ENCODE data around the gene GSTO2.
"Not testable (repeated sequence)": the region's sequence is repeated elsewhere in the genome, so short reads cannot be mapped to it uniquely, and the experiment has no call there.

GSTO2 gene

GRCh38 chr10:104240078-104240477 lies 28.9 kb upstream of the GSTO2 start (continued):
- TF ChIP-seq ZNF580 (tag by site-specific recombination; IDR thresholded peaks at IDR 0.05) (no peak), ZNF558 (tag by site-specific recombination; IDR thresholded peaks at IDR 0.05) (no peak), ZNF37A (tag by site-specific recombination; IDR thresholded peaks at IDR 0.05) (no peak), ZNF169 (tag by site-specific recombination; IDR thresholded peaks at IDR 0.05) (no peak)

GRCh38 chr10:104242545-104242944 lies 26.4 kb upstream of the GSTO2 start:
- no peaks in the 10 kb centered on the region for H3K9me3 ChIP-seq (ENCODE audit: control insufficient read depth, insufficient read depth, low read depth, low read length)
- H3K36me3 ChIP-seq (ENCODE audit: control insufficient read depth in 2 of 2, insufficient read depth in 1 of 2, low read length in 2 of 2): no peaks in the 10 kb centered on the region
- no peak overlapping the region for H3K4me3 ChIP-seq (ENCODE audit: low read depth, low read length)
- no peak overlapping the region for H3K27ac ChIP-seq (ENCODE audit: extremely low read depth, low read depth, low read length)
- no peak for TF ChIP-seq EGR2 (tag by site-specific recombination; IDR thresholded peaks at IDR 0.05; ENCODE audit: low read depth)
- no peak for TF ChIP-seq SETDB1 (IDR thresholded peaks at IDR 0.05; ENCODE audit: insufficient read length, low read length)
- TF ChIP-seq MZF1 (tag by site-specific recombination; IDR thresholded peaks at IDR 0.05; ENCODE audit: borderline replicate concordance): no peak
- no peak for TF ChIP-seq ZNF121 (tag by site-specific recombination; IDR thresholded peaks at IDR 0.05)
- TF ChIP-seq PRDM1 (tag by site-specific recombination; IDR thresholded peaks at IDR 0.05): no peak
- TF ChIP-seq ZFP69B (tag by site-specific recombination; IDR thresholded peaks at IDR 0.05): no peak
- no peak for TF ChIP-seq ZNF624 (tag by site-specific recombination; IDR thresholded peaks at IDR 0.05)
- TF ChIP-seq ZNF510 (tag by site-specific recombination; IDR thresholded peaks at IDR 0.05; ENCODE audit: insufficient replicate concordance): no peak
- TF ChIP-seq KLF1 (tag by site-specific recombination; IDR thresholded peaks at IDR 0.05): no peak
- no peak for TF ChIP-seq ZNF433 (tag by site-specific recombination; IDR thresholded peaks at IDR 0.05; ENCODE audit: low read depth)
- TF ChIP-seq ZNF629 (tag by site-specific recombination; IDR thresholded peaks at IDR 0.05): no peak
- TF ChIP-seq AEBP2 (tag by site-specific recombination; IDR thresholded peaks at IDR 0.05; ENCODE audit: borderline replicate concordance): no peak
- ChIA-PET POLR2A (no interaction called here), CTCF (interaction anchor here (2.7 kb wide), 1 partner anchor 31 kb away, joined by 7 read pairs; no protein-coding TSS in a partner anchor)
- no peaks in the 10 kb centered on the region for H3K4me1 ChIP-seq (ENCODE audit: control insufficient read depth, insufficient read depth, low read length)

- H3K27ac ChIP-seq (ENCODE audit: extremely low read depth, low read depth, low read length); H3K9me3 ChIP-seq (ENCODE audit: control insufficient read depth, insufficient read depth, low read depth, low read length); H3K4me3 ChIP-seq (ENCODE audit: low read depth, low read length); H3K36me3 ChIP-seq (ENCODE audit: control insufficient read depth in 2 of 2, insufficient read depth in 1 of 2, low read length in 2 of 2); H3K4me1 ChIP-seq (ENCODE audit: control insufficient read depth, insufficient read depth, low read length); POLR2A ChIA-PET: not testable (repeated sequence)
- CTCF ChIA-PET: interaction anchor here (2.7 kb wide), 1 partner anchor 31 kb away, joined by 7 read pairs; no protein-coding TSS in a partner anchor
These were observed 26.0 kb upstream of the GSTO2 start for GRCh38 chr10:104243009-104243408.

GRCh38 chr10:104243512-104243911 lies 25.5 kb upstream of the GSTO2 start:
- Histone ChIP-seq H3K36me3 (ENCODE audit: control insufficient read depth in 2 of 2, insufficient read depth in 1 of 2, low read length in 2 of 2) (no peaks in the 10 kb centered on the region), H3K9me3 (ENCODE audit: control insufficient read depth, insufficient read depth, low read depth, low read length) (no peaks in the 10 kb centered on the region), H3K4me1 (ENCODE audit: control insufficient read depth, insufficient read depth, low read length) (no peaks in the 10 kb centered on the region), H3K27ac (ENCODE audit: extremely low read depth, low read depth, low read length) (no peak overlapping the region), H3K4me3 (ENCODE audit: low read depth, low read length) (no peak overlapping the region)
- CTCF ChIA-PET: no interaction called here
- POLR2A ChIA-PET: no interaction called here
- TF ChIP-seq ZNF645 (tag by site-specific recombination; IDR thresholded peaks at IDR 0.05): no peak
- TF ChIP-seq SCRT1 (tag by site-specific recombination; IDR thresholded peaks at IDR 0.05; ENCODE audit: borderline replicate concordance): no peak
- no peak for TF ChIP-seq ZNF544 (tag by site-specific recombination; IDR thresholded peaks at IDR 0.05)
- TF ChIP-seq ZNF24 (tag by site-specific recombination; IDR thresholded peaks at IDR 0.05): no peak
- no peak for TF ChIP-seq ZNF654 (tag by site-specific recombination; IDR thresholded peaks at IDR 0.05; ENCODE audit: low read depth)
- no peak for TF ChIP-seq REST (tag by site-specific recombination; IDR thresholded peaks at IDR 0.05)
- TF ChIP-seq ZNF785 (tag by site-specific recombination; IDR thresholded peaks at IDR 0.05): no peak
- TF ChIP-seq ZNF214 (tag by site-specific recombination; IDR thresholded peaks at IDR 0.05; ENCODE audit: borderline replicate concordance): no peak
- TF ChIP-seq ZNF704 (tag by site-specific recombination; IDR thresholded peaks at IDR 0.05): no peak
